ENCODE measurements around the gene BTNL9.

BTNL9 gene

GRCh38 chr5:181071257-181071656 lies 31.2 kb downstream of the BTNL9 start:
- TF ChIP-seq CTCF (IDR thresholded peaks at IDR 0.05; ENCODE audit: low read depth, low read length, poor library complexity, severe bottlenecking) = no peak
- no peak for TF ChIP-seq EZH2phosphoT487 (IDR thresholded peaks at IDR 0.05; ENCODE audit: borderline replicate concordance, low read length)
- Histone ChIP-seq H3K36me3 (ENCODE audit: control insufficient read depth, low read length) (no peaks in the 10 kb centered on the region), H3K9me2 (replicated peaks; ENCODE audit: control insufficient read depth, low read length) (no peaks in the 10 kb centered on the region)

GRCh38 chr5:181076920-181077319 lies 36.9 kb downstream of the BTNL9 start:
- TF ChIP-seq CTCF (IDR thresholded peaks at IDR 0.05; ENCODE audit: low read depth, low read length, poor library complexity, severe bottlenecking) = no peak
- TF ChIP-seq EZH2phosphoT487 (IDR thresholded peaks at IDR 0.05; ENCODE audit: borderline replicate concordance, low read length) = no peak
- Histone ChIP-seq H3F3A (ENCODE audit: control insufficient read depth, insufficient read depth) (no peaks in the 10 kb centered on the region), H3K4me1 (ENCODE audit: control insufficient read depth, low read length) (no peaks in the 10 kb centered on the region), H3K9me2 (replicated peaks; ENCODE audit: control insufficient read depth, low read length) (no peaks in the 10 kb centered on the region), H3K9me3 (ENCODE audit: control insufficient read depth, insufficient read depth, low read length) (peaks cover 15% of the 10 kb centered on the region; the same call in 1 of the 2 replicates), H3K79me2 (ENCODE audit: control insufficient read depth, low read length) (no peaks in the 10 kb centered on the region), H3K36me3 (ENCODE audit: control insufficient read depth, low read length) (no peaks in the 10 kb centered on the region), H3K4me3 (ENCODE audit: low read length) (no peak overlapping the region), H4K20me1 (ENCODE audit: control insufficient read depth, insufficient read depth, low read depth, low read length) (no peaks in the 10 kb centered on the region), H3K27me3 (ENCODE audit: control insufficient read depth, low read length) (no peaks in the 10 kb centered on the region), H3K4me2 (ENCODE audit: low read length) (no peak overlapping the region), H3K27ac (ENCODE audit: low read depth, low read length) (no peak overlapping the region)

More at GRCh38 chr5:181071257-181071656, 31.2 kb downstream of the BTNL9 start:
- no peaks in the 10 kb centered on the region for H3K79me2 ChIP-seq (ENCODE audit: control insufficient read depth, low read length)
- peaks cover 15% of the 10 kb centered on the region; the same call in 1 of the 2 replicates for H3K9me3 ChIP-seq (ENCODE audit: control insufficient read depth, insufficient read depth, low read length)
- H3K4me1 ChIP-seq (ENCODE audit: control insufficient read depth, low read length) = peaks cover 17% of the 10 kb centered on the region
- no peak overlapping the region for H3K4me2 ChIP-seq (ENCODE audit: low read length)
- peaks cover 3% of the 10 kb centered on the region; the same call in 1 of the 2 replicates for H3F3A ChIP-seq (ENCODE audit: control insufficient read depth, insufficient read depth)
- H3K27me3 ChIP-seq (ENCODE audit: control insufficient read depth, low read length) = peaks cover 3% of the 10 kb centered on the region
- H4K20me1 ChIP-seq (ENCODE audit: control insufficient read depth, insufficient read depth, low read depth, low read length) = no peaks in the 10 kb centered on the region
- no peak overlapping the region for H3K27ac ChIP-seq (ENCODE audit: low read depth, low read length)
- no peak overlapping the region for H3K4me3 ChIP-seq (ENCODE audit: low read length)

DNA sequence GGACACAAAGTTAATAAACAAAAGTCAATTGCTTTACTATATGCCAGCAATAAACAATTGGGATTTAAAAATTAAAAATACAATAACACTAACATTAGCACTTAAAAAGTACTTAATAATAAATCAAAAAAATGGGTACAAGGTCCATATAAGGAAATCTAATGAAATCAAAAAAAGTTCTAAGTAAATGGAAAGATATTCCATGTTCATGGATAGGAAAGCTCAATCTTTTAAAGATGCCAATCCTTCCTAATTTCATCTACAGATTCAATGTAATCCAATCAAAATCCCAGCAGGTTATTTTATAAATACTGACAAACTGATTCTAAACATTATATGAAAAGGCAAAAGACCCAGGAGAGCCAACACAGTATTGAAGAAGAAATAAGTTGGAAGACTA lies 41.9 kb downstream of the BTNL9 start:
- Histone ChIP-seq H3K79me2 (ENCODE audit: control insufficient read depth, low read length) (no peaks in the 10 kb centered on the region), H3K4me1 (ENCODE audit: control insufficient read depth, low read length) (no peaks in the 10 kb centered on the region), H3K9me3 (ENCODE audit: control insufficient read depth, insufficient read depth, low read length) (no peaks in the 10 kb centered on the region), H3K4me2 (ENCODE audit: low read length) (no peak overlapping the region), H3K36me3 (ENCODE audit: control insufficient read depth, low read length) (no peaks in the 10 kb centered on the region), H3F3A (ENCODE audit: control insufficient read depth, insufficient read depth) (no peaks in the 10 kb centered on the region), H3K4me3 (ENCODE audit: low read length) (no peak overlapping the region), H4K20me1 (ENCODE audit: control insufficient read depth, insufficient read depth, low read depth, low read length) (no peaks in the 10 kb centered on the region), H3K27me3 (ENCODE audit: control insufficient read depth, low read length) (peaks cover 9% of the 10 kb centered on the region; the same call in 1 of the 2 replicates), H3K27ac (ENCODE audit: low read depth, low read length) (no peak overlapping the region), H3K9me2 (replicated peaks; ENCODE audit: control insufficient read depth, low read length) (no peaks in the 10 kb centered on the region)
- no peak for TF ChIP-seq CTCF (IDR thresholded peaks at IDR 0.05; ENCODE audit: low read depth, low read length, poor library complexity, severe bottlenecking)
- no peak for TF ChIP-seq EZH2phosphoT487 (IDR thresholded peaks at IDR 0.05; ENCODE audit: borderline replicate concordance, low read length)

All from DOHH2 (cell line).